GM12878 (cell line): ENCODE data around the gene SFTPB. TPM values are rescaled to one million over a fixed set of nuclear protein-coding genes. Genes with fewer than 3 reads are reported as not detected.

Experiments used
- ATAC-seq: fragments of 200-7000 bp; cut with Tn5 transposase; 3 replicates; pipeline ENCODE4 v1.9.1; 2020; ENCODE audit warnings: mild to moderate bottlenecking, moderate library complexity
- BruUV-seq: library from RNA; stranded (reverse); fragments of 400-500 nt; replicated peaks from 2 replicates; lab custom pipeline; 2021; lab: Mats Ljungman, UMichigan
- CTCF ChIA-PET: fragments of 300-600 bp; sonication (Branson Sonifier 250); formaldehyde crosslinking; extraction: SDS; loops from one replicate; lab custom pipeline; 2021; ENCODE audit warnings: inconsistent platforms; lab: Yijun Ruan, JAX
- POLR2A ChIA-PET: fragments of 350-600 bp; formaldehyde crosslinking; extraction: SDS; loops from one replicate; lab custom pipeline; 2021; ENCODE audit warnings: inconsistent platforms; lab: Charles Lee
- RAD21 ChIA-PET: fragments of 300-600 bp; sonication (Branson Sonifier 250); formaldehyde crosslinking; loops from one replicate; lab custom pipeline; 2023; ENCODE audit warnings: antibody characterized with exemption; ENCODE audit not compliant: unreplicated experiment; lab: Charles Lee
- SMC1A ChIA-PET: fragments of 300-600 bp; sonication (Branson Sonifier 250); formaldehyde crosslinking; loops from one replicate; lab custom pipeline; 2023; ENCODE audit not compliant: unreplicated experiment, uncharacterized antibody; lab: Charles Lee
- DNase-seq: peaks from one replicate; pipeline ENCODE4 v3.0.0-alpha.2; 2011; ENCODE audit warnings: low read depth, low spot score
- FAIRE-seq: peaks from 3 replicates; lab custom pipeline; 2011; peaks lifted over from hg19 to GRCh38; lab: Jason Lieb, UNC
- H2AFZ ChIP-seq: 2 replicates; pipeline ENCODE4 v1.6.0; 2011; ENCODE audit warnings: low read depth, low read length, control low read depth; ENCODE audit not compliant: control insufficient read depth
- H3K27ac ChIP-seq: 2 replicates; pipeline ENCODE4 v1.5.1; 2011; ENCODE audit warnings: control low read depth; ENCODE audit not compliant: control insufficient read depth, insufficient read depth
- H3K27me3 ChIP-seq, 2 experiments: replicated peaks in 1 of 2; 2 replicates each; pipeline versions ENCODE4 v1.6.0 to v1.6.1; 2011; ENCODE audit warnings: low read length in 1 of 2; ENCODE audit not compliant: control insufficient read depth in 2 of 2, insufficient read depth in 2 of 2
- H3K36me3 ChIP-seq, 2 experiments: 2 replicates each; pipeline ENCODE4 v1.5.1; 2011; ENCODE audit warnings: low read length in 1 of 2; ENCODE audit not compliant: control insufficient read depth in 2 of 2, insufficient read depth in 2 of 2
- H3K4me1 ChIP-seq: 2 replicates; pipeline ENCODE4 v1.6.1; 2011; ENCODE audit warnings: mild to moderate bottlenecking, low read length, moderate library complexity, mixed read lengths; ENCODE audit not compliant: control insufficient read depth, insufficient read depth
- H3K4me2 ChIP-seq: 2 replicates; pipeline ENCODE4 v1.6.0; 2011; ENCODE audit warnings: control low read depth; ENCODE audit not compliant: control insufficient read depth, insufficient read depth
- H3K4me3 ChIP-seq: fragments of 200-600 bp; sonication (generic); 2 replicates; pipeline ENCODE4 v1.5.1; 2016
- H3K79me2 ChIP-seq: 2 replicates; pipeline ENCODE4 v1.6.0; 2011; ENCODE audit warnings: low read length; ENCODE audit not compliant: control insufficient read depth, insufficient read depth
- H3K9ac ChIP-seq: 2 replicates; pipeline ENCODE4 v1.8.0; 2011; ENCODE audit warnings: low read length, control low read depth, mixed read lengths; ENCODE audit not compliant: control insufficient read depth, insufficient read depth
- H3K9me3 ChIP-seq: replicated peaks from 3 replicates; pipeline ENCODE4 v1.5.1; 2011; ENCODE audit warnings: mild to moderate bottlenecking, low read length; ENCODE audit not compliant: control insufficient read depth, insufficient read depth
- H4K20me1 ChIP-seq: 2 replicates; pipeline ENCODE4 v1.6.0; 2011; ENCODE audit not compliant: control insufficient read depth, insufficient read depth
- ASH2L ChIP-seq: fragments of 300-600, 200-600 bp; sonication (generic); IDR thresholded peaks from 2 replicates; pipeline ENCODE4 v1.6.1; 2017; ENCODE audit warnings: low read depth, mild to moderate bottlenecking, borderline replicate concordance
- BRCA1 ChIP-seq: IDR thresholded peaks from 2 replicates; pipeline ENCODE4 v1.6.1; 2011; ENCODE audit warnings: low read depth, low read length, improper control_type of control experiment
- CHD4 ChIP-seq: fragments of 200-600 bp; sonication (generic); IDR thresholded peaks from 2 replicates; pipeline ENCODE4 v1.6.1; 2016; ENCODE audit warnings: mild to moderate bottlenecking
- EGR1 ChIP-seq, 2 experiments: IDR thresholded peaks; 1 replicate in 1 of 2; 2 replicates in 1 of 2; pipeline ENCODE4 v1.6.1; 2011 to 2012; ENCODE audit warnings: low read depth in 2 of 2, low read length in 2 of 2, borderline replicate concordance in 1 of 2, mild to moderate bottlenecking in 1 of 2, moderate library complexity in 1 of 2
- TAF1 ChIP-seq: IDR thresholded peaks from 2 replicates; pipeline ENCODE4 v1.6.1; 2011; ENCODE audit warnings: mild to moderate bottlenecking, low read depth, low read length, borderline replicate concordance
- TCF3 ChIP-seq: IDR thresholded peaks from 2 replicates; pipeline ENCODE4 v1.6.1; 2012; ENCODE audit warnings: low read depth, mild to moderate bottlenecking, low read length, borderline replicate concordance; ENCODE audit not compliant: insufficient read depth
- ZNF274 ChIP-seq: IDR thresholded peaks from one replicate; pipeline ENCODE4 v1.8.0; 2011; ENCODE audit not compliant: insufficient read length, insufficient read depth
- ZSCAN29 ChIP-seq: fragments of 450-650 bp; IDR thresholded peaks from 2 replicates; pipeline ENCODE4 v1.6.1; 2017; ENCODE audit warnings: mild to moderate bottlenecking, moderate library complexity
- WGBS: methylation state at CpG from one replicate; pipeline ENCODE4 v1.1.6; 2016; ENCODE audit warnings: low lambda C conversion rate; ENCODE audit not compliant: insufficient replicate concordance, insufficient coverage; ENCODE audit errors: missing lambda C conversion rate; 5-methylcytosine and 5-hydroxymethylcytosine counted together
- in situ Hi-C: fragments of 300-500 bp; cut with MboI; formaldehyde crosslinking; loops from 9 replicates; pipeline ENCODE4 v1.14.3; 2018; ENCODE audit warnings: mixed read lengths
- intact Hi-C: fragments of 100-400 bp; cut with micrococcal nuclease; formaldehyde crosslinking; loops from one replicate; pipeline ENCODE4 v1.14.2; 2022; ENCODE audit not compliant: unreplicated experiment
- polyA plus RNA-seq, 11 experiments: library from polyadenylated mRNA; depleted of rRNA in 4 of 11; unstranded in 6 of 11; stranded (reverse) in 5 of 11; fragments of >200 nt; fragmentation: Nextera tagmentation in 4 of 11; fragmentation: Illumina TruSeq in 1 of 11; extraction: Ambion mirVana in 4 of 11; extraction: Trizol in 1 of 11; gene quantifications; 1 replicate in 1 of 11; 2 replicates in 10 of 11; pipeline versions ENCODE4 v1.2.1 to v1.2.3, GENCODE V29; 2011 to 2016; ENCODE audit warnings: inconsistent platforms in 2 of 11, missing spikeins in 2 of 11, low read depth in 1 of 11
- total RNA-seq, 4 experiments: library from RNA; depleted of rRNA in 3 of 4; stranded (reverse); fragments of >200 nt in 3 of 4; fragmentation: Illumina TruSeq in 1 of 4; extraction: Trizol in 1 of 4; gene quantifications; 2 replicates each; pipeline versions ENCODE4 v1.2.1 to v1.2.3, GENCODE V29; 2013 to 2021
- TF ChIP-seq, protein P1 (sequence below): fragments of 450-650 bp; formaldehyde crosslinking; IDR thresholded peaks from 2 replicates; pipeline ENCODE4 v1.4.0; 2022; ENCODE audit warnings: mild to moderate bottlenecking, moderate library complexity

SFTPB gene
- total and polyA plus RNA-seq, 10 of the 15 experiments (the other 5 are each of a cell fraction or from before 2014, with no cell fraction given) = 0.02 to 5.3 TPM; not detected in 8

DNA sequence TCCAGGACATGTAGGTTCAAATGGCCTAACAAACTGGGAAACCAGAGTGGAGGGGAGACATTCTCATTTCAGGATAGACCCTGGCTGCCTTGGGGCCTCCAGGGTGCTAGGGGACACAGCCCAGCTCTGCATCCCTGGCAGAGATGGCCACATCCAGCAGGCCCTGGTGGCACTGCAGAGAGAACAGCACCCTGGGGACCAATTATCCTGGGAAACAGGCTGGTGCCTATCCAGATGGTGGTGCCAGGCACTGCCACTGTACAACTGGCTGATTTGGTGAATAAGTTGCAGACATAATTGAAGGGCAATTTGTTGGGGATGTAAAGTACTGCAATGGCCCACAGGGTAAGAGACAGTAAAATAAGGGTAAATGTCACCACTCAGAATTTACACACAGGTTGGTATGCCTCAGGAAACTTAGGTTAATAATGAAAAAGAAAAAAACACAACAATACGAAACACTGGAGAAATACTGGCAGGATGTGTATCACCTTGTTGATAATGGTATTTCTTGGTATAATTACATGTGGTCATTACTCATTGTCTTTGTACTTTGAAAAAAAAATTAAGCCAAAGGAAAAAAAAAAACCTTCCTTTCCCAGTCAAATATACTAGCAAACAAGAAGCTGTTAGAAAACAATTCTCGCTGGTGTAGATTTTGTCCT, 12.8 kb upstream of the SFTPB start:
- ChIA-PET POLR2A (no interaction called here), RAD21 (interaction anchor here (1.3 to 8.3 kb wide), 5 partner anchors 26 to 135 kb away, joined by 3 to 94 read pairs (median 8); no protein-coding TSS in a partner anchor), SMC1A (interaction anchor here (0.8 to 5.1 kb wide), 3 partner anchors 26 to 131 kb away, joined by 3 to 75 read pairs (median 4); no protein-coding TSS in a partner anchor), CTCF (interaction anchor here (0.7 to 9.3 kb wide), 7 partner anchors 26 to 133 kb away, joined by 3 to 194 read pairs (median 3); no protein-coding TSS in a partner anchor)
- no peak for ATAC-seq
- DNase-seq = no peak
- Histone ChIP-seq H3K9ac (no peak overlapping the region), H4K20me1 (no peaks in the 10 kb centered on the region), H3K27ac (no peak overlapping the region), H2AFZ (no peak overlapping the region), H3K4me2 (no peak overlapping the region), H3K27me3 (no peaks in the 10 kb centered on the region), H3K4me1 (no peaks in the 10 kb centered on the region; the same call in 1 of the 2 replicates), H3K79me2 (no peaks in the 10 kb centered on the region), H3K9me3 (no peaks in the 10 kb centered on the region), H3K36me3 (no peaks in the 10 kb centered on the region), H3K4me3 (no peak overlapping the region)
- TF ChIP-seq CHD4 = no peak
- TF ChIP-seq BRCA1 = no peak
- no peak for TF ChIP-seq ZSCAN29
- TF ChIP-seq, protein P1, sequence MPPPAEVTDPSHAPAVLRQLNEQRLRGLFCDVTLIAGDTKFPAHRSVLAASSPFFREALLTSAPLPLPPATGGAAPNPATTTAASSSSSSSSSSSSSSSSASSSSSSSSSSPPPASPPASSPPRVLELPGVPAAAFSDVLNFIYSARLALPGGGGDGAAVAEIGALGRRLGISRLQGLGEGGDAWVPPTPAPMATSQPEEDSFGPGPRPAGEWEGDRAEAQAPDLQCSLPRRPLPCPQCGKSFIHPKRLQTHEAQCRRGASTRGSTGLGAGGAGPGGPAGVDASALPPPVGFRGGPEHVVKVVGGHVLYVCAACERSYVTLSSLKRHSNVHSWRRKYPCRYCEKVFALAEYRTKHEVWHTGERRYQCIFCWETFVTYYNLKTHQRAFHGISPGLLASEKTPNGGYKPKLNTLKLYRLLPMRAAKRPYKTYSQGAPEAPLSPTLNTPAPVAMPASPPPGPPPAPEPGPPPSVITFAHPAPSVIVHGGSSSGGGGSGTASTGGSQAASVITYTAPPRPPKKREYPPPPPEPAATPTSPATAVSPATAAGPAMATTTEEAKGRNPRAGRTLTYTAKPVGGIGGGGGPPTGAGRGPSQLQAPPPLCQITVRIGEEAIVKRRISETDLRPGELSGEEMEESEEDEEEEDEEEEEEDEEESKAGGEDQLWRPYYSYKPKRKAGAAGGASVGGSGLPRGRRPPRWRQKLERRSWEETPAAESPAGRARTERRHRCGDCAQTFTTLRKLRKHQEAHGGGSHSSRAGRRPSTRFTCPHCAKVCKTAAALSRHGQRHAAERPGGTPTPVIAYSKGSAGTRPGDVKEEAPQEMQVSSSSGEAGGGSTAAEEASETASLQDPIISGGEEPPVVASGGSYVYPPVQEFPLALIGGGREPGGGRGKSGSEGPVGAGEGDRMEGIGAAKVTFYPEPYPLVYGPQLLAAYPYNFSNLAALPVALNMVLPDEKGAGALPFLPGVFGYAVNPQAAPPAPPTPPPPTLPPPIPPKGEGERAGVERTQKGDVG (CRISPR knock-in tag) = no peak
- no peak for TF ChIP-seq EGR1 (IDR thresholded peaks at IDR 0.05; ENCODE audit: borderline replicate concordance in 1 of 2, low read depth in 2 of 2, low read length in 2 of 2)
- TF ChIP-seq ASH2L = no peak
- no peak for TF ChIP-seq TAF1
- no peak for TF ChIP-seq ZNF274
- no peak for TF ChIP-seq TCF3
- no TSS peak for BruUV-seq
- no peak for FAIRE-seq
- 24% methylated on average over 2 of the region's 2 CpGs for WGBS
- in situ Hi-C loops (no loop called here), intact Hi-C loops (no loop called here)
